22Rv1 (cell line): Measurements from ENCODE around the gene ASPRV1.

Experiments
- CTCF ChIP-seq: fragments of 450-650 bp; IDR thresholded peaks from 2 replicates; pipeline ENCODE4 v1.5.1; 2017; ENCODE audit warnings: mild to moderate bottlenecking
- ZFX ChIP-seq: fragments of 450-650 bp; IDR thresholded peaks from 2 replicates; pipeline ENCODE4 v1.6.1; 2017; ENCODE audit warnings: antibody characterized with exemption, borderline replicate concordance

- no peak for TF ChIP-seq CTCF
- no peak for TF ChIP-seq ZFX
These were observed at the start of gene ASPRV1 for GRCh38 chr2:69961496-69961895.
